Heart left ventricle (tissue), 16 donors: Measurements from ENCODE around the gene KLRF2. TPM values are rescaled to one million over a fixed set of nuclear protein-coding genes. Genes with fewer than 3 reads are reported as not detected.

Experiments used
- ATAC-seq, 4 donors: fragments of 200-7000 bp; cut with Tn5 transposase; one replicate each; pipeline ENCODE4 v1.9.1; 2020 to 2022; ENCODE audit warnings: moderate library complexity in 4 of 4, mild to moderate bottlenecking in 3 of 4, moderate number of reproducible peaks in 1 of 4
- DNase-seq, 5 donors: peaks; one replicate each; pipeline ENCODE4 v3.0.0-alpha.2; 2020
- H3K27ac ChIP-seq, 12 donors: fragments of 200-600 bp; sonication (generic) in 4 of 12; one replicate each; pipeline versions ENCODE4 v1.5.0 to v1.8.0; 2016 to 2022; ENCODE audit warnings: mild to moderate bottlenecking in 2 of 12
- H3K27me3 ChIP-seq, 9 donors: fragments of 200-600 bp; sonication (generic) in 2 of 9; one replicate each; pipeline versions ENCODE4 v1.5.1 to v1.8.0; 2016 to 2022; ENCODE audit warnings: mild to moderate bottlenecking in 3 of 9
- H3K36me3 ChIP-seq, 9 donors: fragments of 200-600 bp; sonication (generic) in 2 of 9; one replicate each; pipeline versions ENCODE4 v1.5.0 to v1.8.0; 2018 to 2022; ENCODE audit warnings: mild to moderate bottlenecking in 2 of 9
- H3K4me1 ChIP-seq, 12 donors: fragments of 200-600 bp; sonication (generic) in 4 of 12; one replicate each; pipeline versions ENCODE4 v1.5.0 to v1.8.0; 2016 to 2022; ENCODE audit warnings: mild to moderate bottlenecking in 3 of 12
- H3K4me3 ChIP-seq, 12 donors: fragments of 200-600 bp; sonication (generic) in 4 of 12; one replicate each; pipeline versions ENCODE4 v1.5.0 to v1.8.0; 2017 to 2022; ENCODE audit warnings: mild to moderate bottlenecking in 9 of 12, moderate library complexity in 4 of 12
- H3K9me3 ChIP-seq, 12 donors: fragments of 200-600 bp; sonication (generic) in 4 of 12; one replicate each; pipeline versions ENCODE4 v1.5.0 to v1.8.0; 2016 to 2022; ENCODE audit warnings: mild to moderate bottlenecking in 1 of 12
- POLR2A ChIP-seq, 2 donors: fragments of 450-650 bp; IDR thresholded peaks; one replicate each; pipeline ENCODE4 v1.6.1; 2017; ENCODE audit warnings: antibody characterized with exemption in 2 of 2, mild to moderate bottlenecking in 2 of 2, moderate library complexity in 2 of 2
- WGBS, 4 donors: extraction: QIAGEN DNeasy Blood & Tissue Kit in 2 of 4; methylation state at CpG; one replicate each; pipeline versions ENCODE4 v1.1.5 to v1.1.7; 2013 to 2018; 5-methylcytosine and 5-hydroxymethylcytosine counted together
- intact Hi-C, 10 donors: fragments of 100-400 bp; cut with DNase I; formaldehyde crosslinking; loops; one replicate each; pipeline versions ENCODE4 v1.11.1 to v1.14.2; 2022
- long read RNA-seq, 3 donors: library from polyadenylated mRNA; unstranded; transcript quantifications; one replicate each; pipeline ENCODE4 v2.0.0, GENCODE V29; 2020 to 2021
- polyA plus RNA-seq, 2 donors: library from polyadenylated mRNA; stranded (reverse); fragments of 200-250 nt; gene quantifications; one replicate each; pipeline ENCODE4 v1.2.3, GENCODE V29; 2013
- total RNA-seq, 9 donors: library from RNA; depleted of rRNA in 2 of 9; stranded (reverse); fragments of >200 nt in 2 of 9; fragmentation: NEBNext Ultra II Directional in 3 of 9; extraction: Animal tissue kit (Norgen Biotek cat#: 25700) in 3 of 9; gene quantifications; one replicate each; pipeline versions ENCODE4 v1.1.0 to v1.2.4, GENCODE V29; 2016 to 2023
- TF ChIP-seq, protein P1 (sequence below), 12 donors: fragments of 200-600 bp; sonication (generic) in 4 of 12; IDR thresholded peaks; one replicate each; pipeline versions ENCODE4 v1.5.0 to v1.8.0; 2018 to 2022; ENCODE audit warnings: antibody characterized with exemption in 12 of 12, mild to moderate bottlenecking in 5 of 12
- donor health status: ischemic (EF 13 %, LVEDD 7.1; RV severe dilation, severe dysfunction).
- donor health status: healthy with polysubstance abuse.
- donor health status: DM: no; HTN: yes; CAD: no.
- donor health status: DM: no; HTN: no; CAD: no.
- donor health status: ischemic (EF 25% LVEDD 6.9; RV normal size, moderate dysfunction).
- donor health status: ischemic (EF 25% LVEDD 5.7; RV mildly dilated, moderate dysfunction).
- donor health status: healthy.
- donor health status: DM: yes; HTN: yes; CAD: no.
- donor health status: ischemic (EF 35%, LVEDD 5.7; RV mildly dilated, moderate dysfunction).
- donor health status: nonischemic (EF 11% LVEDD 7.7; RV severe dilation, severe dysfunction).
- donor health status: DM: yes; HTN: yes; CAD: no.
- donor health status: PGD.
- donor health status: ischemic (EF 29% LVEDD 5.4; RV normal size, mild dysfunction).
- donor health status: nonischemic (EF 23%, LVEDD 6.1; RV moderate dilation, normal function).

Gene KLRF2
- not detected for total RNA-seq
- polyA plus RNA-seq = not detected
- long read RNA-seq, donor 1 = 0 reads
- long read RNA-seq, donor 2 = 0 reads
- long read RNA-seq, donor 3 = 0 reads

GRCh38 chr12:9881246-9881645 lies at the start of gene KLRF2:
KLRF2 (plus strand) TSS chr12:9881489; CDS start chr12:9881596, 107 bp downstream.
- Histone ChIP-seq H3K27me3 (no peaks in the 10 kb centered on the region), H3K9me3 (no peaks in the 10 kb centered on the region), H3K27ac (no peak within 1 kb of the TSS), H3K4me1 (no peaks in the 10 kb centered on the region), H3K36me3 (no peaks in the 10 kb centered on the region), H3K4me3 (no peak within 1 kb of the TSS)
- 94 to 98% (median 96%) methylated on average over 3 of the region's 3 CpGs for WGBS, 4 donors
- TF ChIP-seq, protein P1, sequence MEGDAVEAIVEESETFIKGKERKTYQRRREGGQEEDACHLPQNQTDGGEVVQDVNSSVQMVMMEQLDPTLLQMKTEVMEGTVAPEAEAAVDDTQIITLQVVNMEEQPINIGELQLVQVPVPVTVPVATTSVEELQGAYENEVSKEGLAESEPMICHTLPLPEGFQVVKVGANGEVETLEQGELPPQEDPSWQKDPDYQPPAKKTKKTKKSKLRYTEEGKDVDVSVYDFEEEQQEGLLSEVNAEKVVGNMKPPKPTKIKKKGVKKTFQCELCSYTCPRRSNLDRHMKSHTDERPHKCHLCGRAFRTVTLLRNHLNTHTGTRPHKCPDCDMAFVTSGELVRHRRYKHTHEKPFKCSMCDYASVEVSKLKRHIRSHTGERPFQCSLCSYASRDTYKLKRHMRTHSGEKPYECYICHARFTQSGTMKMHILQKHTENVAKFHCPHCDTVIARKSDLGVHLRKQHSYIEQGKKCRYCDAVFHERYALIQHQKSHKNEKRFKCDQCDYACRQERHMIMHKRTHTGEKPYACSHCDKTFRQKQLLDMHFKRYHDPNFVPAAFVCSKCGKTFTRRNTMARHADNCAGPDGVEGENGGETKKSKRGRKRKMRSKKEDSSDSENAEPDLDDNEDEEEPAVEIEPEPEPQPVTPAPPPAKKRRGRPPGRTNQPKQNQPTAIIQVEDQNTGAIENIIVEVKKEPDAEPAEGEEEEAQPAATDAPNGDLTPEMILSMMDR (IDR thresholded peaks at IDR 0.05) = no peak
- no peak for TF ChIP-seq POLR2A (IDR thresholded peaks at IDR 0.05)
- DNase-seq (no peak), ATAC-seq (no peak)
- intact Hi-C loops = no loop called here

DNA sequence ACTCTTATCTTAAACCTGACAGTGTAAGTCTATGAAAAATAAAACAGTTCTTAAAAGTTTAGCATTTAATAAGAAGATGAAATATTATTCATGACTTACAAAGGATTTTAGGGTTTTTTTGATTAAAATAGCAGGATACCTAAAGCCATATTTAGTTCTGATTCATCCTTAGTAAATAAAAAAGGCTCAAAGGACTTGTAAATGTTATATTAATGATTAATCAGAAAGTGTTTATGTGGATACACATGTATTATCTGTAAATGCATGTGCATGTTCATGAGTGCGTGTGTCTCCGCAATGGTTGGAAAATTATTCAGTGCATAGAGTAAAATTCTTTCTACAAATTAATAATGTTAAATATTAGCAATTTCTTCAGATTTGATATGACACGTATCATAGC lies 49.6 kb upstream of the KLRF2 start:
- Histone ChIP-seq H3K27me3 (no peaks in the 10 kb centered on the region), H3K27ac (no peak overlapping the region), H3K4me1 (no peaks in the 10 kb centered on the region), H3K9me3 (no peaks in the 10 kb centered on the region), H3K4me3 (no peak overlapping the region), H3K36me3 (no peaks in the 10 kb centered on the region)
- 64 to 67% (median 65%) methylated on average over 3 of the region's 3 CpGs for WGBS, 4 donors
- intact Hi-C loops = no loop called here
- DNase-seq (no peak), ATAC-seq (no peak)
- no peak for TF ChIP-seq POLR2A (IDR thresholded peaks at IDR 0.05)
- TF ChIP-seq, protein P1 (IDR thresholded peaks at IDR 0.05) = no peak

DNA sequence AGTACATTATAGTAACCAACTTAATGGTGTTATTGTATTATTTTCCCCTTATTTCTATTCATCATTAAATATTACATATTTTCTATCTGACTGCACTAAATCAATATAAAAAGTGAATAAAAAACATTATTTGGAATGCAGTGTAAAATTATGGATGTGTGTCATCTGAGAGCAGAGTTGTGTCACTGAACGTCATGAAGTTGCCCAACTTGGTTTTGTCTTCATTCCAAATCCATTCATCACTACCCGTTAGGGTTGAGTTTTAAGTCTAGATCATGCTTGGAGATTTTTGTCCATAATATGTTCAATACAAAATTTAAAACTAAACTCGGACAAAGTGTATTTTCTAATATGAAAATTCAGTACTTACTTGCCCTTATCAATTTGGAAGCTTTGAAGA lies 37.9 kb upstream of the KLRF2 start:
- Histone ChIP-seq H3K4me1 (no peaks in the 10 kb centered on the region), H3K4me3 (no peak overlapping the region), H3K36me3 (no peaks in the 10 kb centered on the region), H3K9me3 (peaks cover 0 to 30% (median 6%) of the 10 kb centered on the region in 12 donors), H3K27me3 (no peaks in the 10 kb centered on the region), H3K27ac (no peak overlapping the region)
- 57 to 78% (median 75%) methylated on average over 3 of the region's 3 CpGs for WGBS, 4 donors
- DNase-seq (no peak), ATAC-seq (no peak)
- TF ChIP-seq POLR2A (IDR thresholded peaks at IDR 0.05) = no peak
- TF ChIP-seq, protein P1 (IDR thresholded peaks at IDR 0.05) = no peak
- intact Hi-C loops = no loop called here

DNA sequence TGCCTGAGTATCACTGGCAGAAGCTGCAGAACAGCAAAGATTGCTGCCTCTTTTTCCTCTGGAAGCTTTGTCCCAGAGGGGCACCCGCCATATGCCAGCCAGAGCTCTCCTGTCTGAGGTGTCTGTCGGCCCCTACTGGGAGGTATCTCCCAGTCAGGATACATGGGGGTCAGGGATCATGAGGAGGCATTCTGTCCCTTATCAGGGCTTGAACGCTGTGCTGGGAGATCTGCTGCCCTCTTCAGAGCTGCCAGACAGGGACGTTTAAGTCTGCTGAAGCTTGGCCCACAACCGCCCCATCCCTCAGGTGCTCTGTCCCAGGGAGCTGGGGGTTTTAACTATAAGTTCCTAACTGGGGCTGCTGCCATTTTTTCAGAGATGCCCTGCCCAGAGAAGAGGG lies 32.4 kb upstream of the KLRF2 start:
- no peaks in the 10 kb centered on the region for H3K4me1 ChIP-seq
- DNase-seq = no peak
- H3K36me3 ChIP-seq = peaks cover 0 to 24% (median 19%) of the 10 kb centered on the region in 9 donors
- no peak overlapping the region for H3K4me3 ChIP-seq
- no peaks in the 10 kb centered on the region for H3K27me3 ChIP-seq
- 49 to 63% (median 60%) methylated on average over 5 of the region's 5 CpGs for WGBS, 4 donors
- ATAC-seq = no peak
- H3K27ac ChIP-seq = no peak overlapping the region
- TF ChIP-seq, protein P1 (IDR thresholded peaks at IDR 0.05) = no peak
- no peak for TF ChIP-seq POLR2A (IDR thresholded peaks at IDR 0.05)
- H3K9me3 ChIP-seq = peaks cover 0 to 43% (median 13%) of the 10 kb centered on the region in 12 donors
- intact Hi-C loops = no loop called here
